OCI-LY1 (cell line): ENCODE measurements around the gene ENOX2.

Experiments used
- H2AFZ ChIP-seq: fragments of 200-600 bp; sonication (generic), shearing (Covaris generic); 2 replicates; pipeline ENCODE4 v1.6.0; 2014; ENCODE audit warnings: antibody characterized with exemption, mild to moderate bottlenecking, low read length
- H3F3A ChIP-seq: fragments of 200-600 bp; sonication (generic), shearing (Covaris generic); 2 replicates; pipeline ENCODE4 v1.6.0; 2014; ENCODE audit warnings: mild to moderate bottlenecking, antibody characterized with exemption, low read length, moderate library complexity; ENCODE audit not compliant: insufficient read depth
- H3K27ac ChIP-seq: fragments of 200-600 bp; sonication (generic); 2 replicates; pipeline ENCODE4 v1.5.1; 2014; ENCODE audit warnings: low read length, mixed run types, mild to moderate bottlenecking, low read depth; ENCODE audit not compliant: poor library complexity, severe bottlenecking
- H3K27me3 ChIP-seq: fragments of 200-600 bp; sonication (generic); 2 replicates; pipeline ENCODE4 v1.6.0; 2014; ENCODE audit warnings: antibody characterized with exemption, mild to moderate bottlenecking, low read length, moderate library complexity; ENCODE audit not compliant: insufficient read depth
- H3K36me3 ChIP-seq: fragments of 200-600 bp; sonication (generic); 2 replicates; pipeline ENCODE4 v1.6.1; 2014; ENCODE audit warnings: mild to moderate bottlenecking, antibody characterized with exemption, low read length, moderate library complexity, mixed read lengths; ENCODE audit not compliant: insufficient read depth
- H3K4me1 ChIP-seq: fragments of 200-600 bp; sonication (generic); 2 replicates; pipeline ENCODE4 v1.5.1; 2014; ENCODE audit warnings: mild to moderate bottlenecking, low read length, moderate library complexity; ENCODE audit not compliant: insufficient read depth, severe bottlenecking
- H3K4me2 ChIP-seq: fragments of 200-600 bp; sonication (generic), shearing (Covaris generic); 2 replicates; pipeline ENCODE4 v1.6.1; 2014; ENCODE audit warnings: low read length
- H3K4me3 ChIP-seq: fragments of 200-600 bp; sonication (generic); 2 replicates; pipeline ENCODE4 v1.5.1; 2014; ENCODE audit warnings: low read length, low read depth, mild to moderate bottlenecking, mixed read lengths; ENCODE audit not compliant: poor library complexity, severe bottlenecking
- H3K79me2 ChIP-seq: fragments of 200-600 bp; shearing (Covaris generic); 2 replicates; pipeline ENCODE4 v1.6.1; 2016; ENCODE audit warnings: mixed run types, low read length, mixed read lengths; ENCODE audit not compliant: insufficient read depth
- H3K9ac ChIP-seq: fragments of 200-600 bp; sonication (generic), shearing (Covaris generic); 2 replicates; pipeline ENCODE4 v1.6.1; 2014; ENCODE audit warnings: mild to moderate bottlenecking, low read length, mixed read lengths
- H3K9me2 ChIP-seq: fragments of 200-600 bp; sonication (generic), shearing (Covaris generic); 2 replicates; pipeline ENCODE4 v1.6.1; 2014; ENCODE audit warnings: low read depth, mild to moderate bottlenecking, low read length, mixed read lengths
- H3K9me3 ChIP-seq: fragments of 200-600 bp; shearing (Covaris generic); 2 replicates; pipeline ENCODE4 v1.6.1; 2014; ENCODE audit warnings: low read length, mixed read lengths
- H4K20me1 ChIP-seq: fragments of 200-600 bp; sonication (generic), shearing (Covaris generic); 2 replicates; pipeline ENCODE4 v1.6.0; 2016; ENCODE audit warnings: mild to moderate bottlenecking, low read length; ENCODE audit not compliant: insufficient read depth
- EZH2 ChIP-seq: fragments of 200-600 bp; sonication (generic), shearing (Covaris generic); IDR thresholded peaks from 2 replicates; pipeline ENCODE4 v1.8.0; 2017; ENCODE audit warnings: borderline replicate concordance, mixed run types, mild to moderate bottlenecking, antibody characterized with exemption, low read length, moderate library complexity, mixed read lengths
- TF ChIP-seq, protein P1 (sequence below): fragments of 200-600 bp; sonication (generic), shearing (Covaris generic); IDR thresholded peaks from 2 replicates; pipeline ENCODE4 v1.5.1; 2017; ENCODE audit warnings: mild to moderate bottlenecking, antibody characterized with exemption, low read length, moderate library complexity, mixed read lengths

Gene ENOX2

GRCh38 chrX:130861462-130861861, 41.5 kb downstream of the ENOX2 start:
- Histone ChIP-seq H3K9me2 (no peaks in the 10 kb centered on the region), H4K20me1 (no peaks in the 10 kb centered on the region), H3K27ac (no peak overlapping the region), H2AFZ (no peak overlapping the region), H3K4me1 (no peaks in the 10 kb centered on the region), H3F3A (no peaks in the 10 kb centered on the region), H3K9me3 (no peaks in the 10 kb centered on the region), H3K27me3 (no peaks in the 10 kb centered on the region), H3K9ac (no peak overlapping the region), H3K4me3 (no peak overlapping the region), H3K4me2 (no peak overlapping the region), H3K79me2 (no peaks in the 10 kb centered on the region), H3K36me3 (no peaks in the 10 kb centered on the region)
- TF ChIP-seq EZH2, result no peak
- TF ChIP-seq, protein P1, sequence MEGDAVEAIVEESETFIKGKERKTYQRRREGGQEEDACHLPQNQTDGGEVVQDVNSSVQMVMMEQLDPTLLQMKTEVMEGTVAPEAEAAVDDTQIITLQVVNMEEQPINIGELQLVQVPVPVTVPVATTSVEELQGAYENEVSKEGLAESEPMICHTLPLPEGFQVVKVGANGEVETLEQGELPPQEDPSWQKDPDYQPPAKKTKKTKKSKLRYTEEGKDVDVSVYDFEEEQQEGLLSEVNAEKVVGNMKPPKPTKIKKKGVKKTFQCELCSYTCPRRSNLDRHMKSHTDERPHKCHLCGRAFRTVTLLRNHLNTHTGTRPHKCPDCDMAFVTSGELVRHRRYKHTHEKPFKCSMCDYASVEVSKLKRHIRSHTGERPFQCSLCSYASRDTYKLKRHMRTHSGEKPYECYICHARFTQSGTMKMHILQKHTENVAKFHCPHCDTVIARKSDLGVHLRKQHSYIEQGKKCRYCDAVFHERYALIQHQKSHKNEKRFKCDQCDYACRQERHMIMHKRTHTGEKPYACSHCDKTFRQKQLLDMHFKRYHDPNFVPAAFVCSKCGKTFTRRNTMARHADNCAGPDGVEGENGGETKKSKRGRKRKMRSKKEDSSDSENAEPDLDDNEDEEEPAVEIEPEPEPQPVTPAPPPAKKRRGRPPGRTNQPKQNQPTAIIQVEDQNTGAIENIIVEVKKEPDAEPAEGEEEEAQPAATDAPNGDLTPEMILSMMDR, result no peak

DNA sequence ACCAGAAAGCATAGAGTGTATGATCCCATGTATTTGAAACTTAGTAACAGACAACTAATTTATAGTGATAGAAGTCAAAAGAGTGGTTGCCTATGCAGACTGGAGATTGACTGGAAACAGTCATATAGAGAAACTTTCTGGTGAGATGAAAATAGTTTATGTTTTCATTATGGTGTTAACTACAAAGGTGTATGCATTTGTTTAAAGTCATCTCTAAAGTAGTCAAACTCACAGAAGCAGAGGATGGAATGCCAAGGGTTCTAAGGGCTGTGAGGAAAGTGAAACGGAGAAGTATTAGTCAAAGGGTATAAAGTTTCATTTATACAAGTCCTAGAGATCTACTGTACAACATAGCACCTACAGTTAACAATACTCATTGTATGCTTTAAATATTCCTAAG, 45.8 kb downstream of the ENOX2 start:
- Histone ChIP-seq H2AFZ (no peak overlapping the region), H3K9me3 (no peaks in the 10 kb centered on the region), H3K79me2 (no peaks in the 10 kb centered on the region), H3K9me2 (no peaks in the 10 kb centered on the region), H3K4me3 (no peak overlapping the region), H3K4me1 (no peaks in the 10 kb centered on the region), H3K27ac (no peak overlapping the region), H3K27me3 (no peaks in the 10 kb centered on the region), H3F3A (no peaks in the 10 kb centered on the region), H4K20me1 (no peaks in the 10 kb centered on the region), H3K9ac (no peak overlapping the region), H3K4me2 (no peak overlapping the region), H3K36me3 (no peaks in the 10 kb centered on the region)
- TF ChIP-seq, protein P1, result no peak
- no peak for TF ChIP-seq EZH2

GRCh38 chrX:130851569-130851968, 51.4 kb downstream of the ENOX2 start:
- no peak overlapping the region for H3K4me3 ChIP-seq
- no peaks in the 10 kb centered on the region for H3K9me2 ChIP-seq
- no peaks in the 10 kb centered on the region for H3K36me3 ChIP-seq
- H3K27ac ChIP-seq, result no peak overlapping the region
- H3K9me3 ChIP-seq, result no peaks in the 10 kb centered on the region
- H3K9ac ChIP-seq, result no peak overlapping the region
- no peaks in the 10 kb centered on the region for H3K79me2 ChIP-seq
- TF ChIP-seq, protein P1, result no peak
- no peak for TF ChIP-seq EZH2
- peaks cover 6% of the 10 kb centered on the region for H3K4me1 ChIP-seq
- no peaks in the 10 kb centered on the region for H3K27me3 ChIP-seq
- no peaks in the 10 kb centered on the region for H4K20me1 ChIP-seq
- H3K4me2 ChIP-seq, result no peak overlapping the region
- H3F3A ChIP-seq, result no peaks in the 10 kb centered on the region
- no peak overlapping the region for H2AFZ ChIP-seq
